Type B pancreatic cell (in vitro differentiated cells): ENCODE measurements around the gene KCNQ5. TPM values are rescaled to one million over a fixed set of nuclear protein-coding genes. Genes with fewer than 3 reads are reported as not detected.

ENCODE experiments used
- DNase-seq: peaks from one replicate; pipeline ENCODE4 v3.0.0; 2021; ENCODE audit warnings: mixed read lengths; ENCODE audit not compliant: unreplicated experiment; ENCODE audit errors: extremely low spot score
- H3K27ac Mint-ChIP-seq: 2 replicates; pipeline ENCODE4 v1.8.0; 2021; ENCODE audit warnings: mild to moderate bottlenecking, mixed read lengths
- H3K27me3 Mint-ChIP-seq: 2 replicates; pipeline ENCODE4 v1.8.0; 2021; ENCODE audit warnings: mixed read lengths
- H3K36me3 Mint-ChIP-seq: 2 replicates; pipeline ENCODE4 v1.8.0; 2021; ENCODE audit warnings: mixed read lengths
- H3K4me1 Mint-ChIP-seq: one replicate; pipeline ENCODE4 v1.8.0; 2021; ENCODE audit warnings: mixed read lengths; ENCODE audit not compliant: unreplicated experiment
- H3K4me3 Mint-ChIP-seq: 2 replicates; pipeline ENCODE4 v1.8.0; 2021; ENCODE audit warnings: mild to moderate bottlenecking, mixed read lengths
- H3K9me3 Mint-ChIP-seq: 2 replicates; pipeline ENCODE4 v1.8.0; 2021; ENCODE audit warnings: mixed read lengths
- CTCF ChIP-seq: fragments of 200-600 bp; sonication (generic); conservative IDR thresholded peaks from 2 replicates; pipeline ENCODE4 v1.5.0; 2021; ENCODE audit warnings: antibody characterized with exemption, mild to moderate bottlenecking
- total RNA-seq: library from RNA; stranded (reverse); gene quantifications from 2 replicates; pipeline ENCODE4 v1.2.1, GENCODE V29; 2021; ENCODE audit warnings: low replicate concordance

KCNQ5 gene
- total RNA-seq, 1 donor from 2014 or later, result 1.7 TPM

GRCh38 chr6:72746276-72746675, 124.4 kb downstream of the KCNQ5 start:
- peaks cover 8% of the 10 kb centered on the region for H3K4me1 Mint-ChIP-seq
- H3K4me3 Mint-ChIP-seq, result no peak overlapping the region
- H3K9me3 Mint-ChIP-seq, result no peaks in the 10 kb centered on the region
- DNase-seq, result no peak
- TF ChIP-seq CTCF, result no peak
- no peaks in the 10 kb centered on the region for H3K36me3 Mint-ChIP-seq
- H3K27ac Mint-ChIP-seq, result no peak overlapping the region
- H3K27me3 Mint-ChIP-seq, result no peaks in the 10 kb centered on the region

GRCh38 chr6:72748759-72749158, 126.9 kb downstream of the KCNQ5 start:
- no peak for DNase-seq
- H3K4me3 Mint-ChIP-seq, result no peak overlapping the region

GRCh38 chr6:72755752-72756151, 133.9 kb downstream of the KCNQ5 start:
- no peak for TF ChIP-seq CTCF
- no peaks in the 10 kb centered on the region for H3K9me3 Mint-ChIP-seq
- no peaks in the 10 kb centered on the region for H3K36me3 Mint-ChIP-seq
- no peak for DNase-seq
- H3K27me3 Mint-ChIP-seq, result no peaks in the 10 kb centered on the region
- no peak overlapping the region for H3K4me3 Mint-ChIP-seq
- no peak overlapping the region for H3K27ac Mint-ChIP-seq
- H3K4me1 Mint-ChIP-seq, result no peaks in the 10 kb centered on the region

More at GRCh38 chr6:72748759-72749158, 126.9 kb downstream of the KCNQ5 start:
- Mint-ChIP-seq H3K27me3 (no peaks in the 10 kb centered on the region), H3K27ac (no peak overlapping the region), H3K4me1 (peaks cover 8% of the 10 kb centered on the region), H3K9me3 (no peaks in the 10 kb centered on the region), H3K36me3 (no peaks in the 10 kb centered on the region)
- no peak for TF ChIP-seq CTCF

GRCh38 chr6:72757048-72757447, 135.2 kb downstream of the KCNQ5 start:
- no peak for TF ChIP-seq CTCF
- no peaks in the 10 kb centered on the region for H3K27me3 Mint-ChIP-seq
- no peak overlapping the region for H3K4me3 Mint-ChIP-seq
- no peak overlapping the region for H3K27ac Mint-ChIP-seq
- no peaks in the 10 kb centered on the region for H3K4me1 Mint-ChIP-seq
- no peaks in the 10 kb centered on the region for H3K9me3 Mint-ChIP-seq
- no peak for DNase-seq
- no peaks in the 10 kb centered on the region for H3K36me3 Mint-ChIP-seq

GRCh38 chr6:72757926-72758325, 136.1 kb downstream of the KCNQ5 start:
- Mint-ChIP-seq H3K4me3 (no peak overlapping the region), H3K27ac (no peak overlapping the region), H3K9me3 (no peaks in the 10 kb centered on the region), H3K4me1 (no peaks in the 10 kb centered on the region), H3K36me3 (no peaks in the 10 kb centered on the region), H3K27me3 (no peaks in the 10 kb centered on the region)
- TF ChIP-seq CTCF, result no peak
- DNase-seq, result no peak

- H3K9me3 Mint-ChIP-seq, result no peaks in the 10 kb centered on the region
- no peaks in the 10 kb centered on the region for H3K27me3 Mint-ChIP-seq
- DNase-seq, result no peak
- H3K36me3 Mint-ChIP-seq, result no peaks in the 10 kb centered on the region
- no peak overlapping the region for H3K27ac Mint-ChIP-seq
- H3K4me1 Mint-ChIP-seq, result no peaks in the 10 kb centered on the region
- no peak overlapping the region for H3K4me3 Mint-ChIP-seq
- no peak for TF ChIP-seq CTCF
These were observed 137.0 kb downstream of the KCNQ5 start for GRCh38 chr6:72758901-72759300.
